ENCODE data around the gene SLC2A6. TPM values are rescaled to one million over a fixed set of nuclear protein-coding genes. Genes with fewer than 3 reads are reported as not detected.

The SLC2A6 gene
- total and polyA plus RNA-seq, 2 of the 8 experiments (the other 6 are each of a cell fraction or from before 2014, with no cell fraction given): 16.6 to 17.8 TPM

- peaks cover 0 to 7% of the 10 kb centered on the region in 2 experiments for H4K20me1 ChIP-seq (replicated peaks in 1 of 2; ENCODE audit: control insufficient read depth in 1 of 2, insufficient read depth in 2 of 2, low read length in 2 of 2)
- peaks cover 0 to 2% (median 0%) of the 10 kb centered on the region in 4 experiments; a peak in 2 of 7 replicates for H3K27me3 ChIP-seq (replicated peaks in 1 of 4; ENCODE audit: control insufficient read depth in 3 of 4, extremely low read depth in 1 of 4, insufficient read depth in 3 of 4, low read length in 3 of 4)
- peak overlapping the region; percentile 70; the same call in 1 of the 2 replicates for H2AK5ac ChIP-seq (ENCODE audit: low read depth, low read length)
- no peak overlapping the region for H3K4me3 ChIP-seq (ENCODE audit: extremely low read depth in 1 of 4, insufficient read depth in 2 of 4, low read depth in 3 of 4, low read length in 4 of 4)
- H4K91ac ChIP-seq (replicated peaks; ENCODE audit: insufficient read length, low read length): no peak overlapping the region
- no peak overlapping the region for H3K23ac ChIP-seq (ENCODE audit: insufficient read length)
- 0 out of 2 replicates have a peak overlapping the region, but pooled peaks have one; percentile 49 for H2BK5ac ChIP-seq (ENCODE audit: low read depth, low read length)
- no peak overlapping the region for H4K5ac ChIP-seq (ENCODE audit: insufficient read length, low read depth, low read length)
- H3K23me2 ChIP-seq (ENCODE audit: low read depth, low read length): peaks cover 10% of the 10 kb centered on the region
- no peak overlapping the region for H3K27ac ChIP-seq (ENCODE audit: low read depth, low read length)
- H3K4me1 ChIP-seq (replicated peaks in 1 of 4; ENCODE audit: control insufficient read depth in 3 of 4, insufficient read depth in 4 of 4, low read length in 3 of 4): peaks cover 0 to 22% (median 14%) of the 10 kb centered on the region in 4 experiments; a peak in 6 of 7 replicates
- POLR2A ChIA-PET (ENCODE audit: partially characterized antibody): no interaction called here
- H3K4me2 ChIP-seq (ENCODE audit: insufficient read depth in 1 of 2, low read depth in 2 of 2, low read length in 2 of 2): no peak overlapping the region
- H3K9me3 ChIP-seq (ENCODE audit: insufficient read depth in 2 of 2, low read depth in 1 of 2, low read length in 1 of 2): peaks cover 0 to 3% of the 10 kb centered on the region in 2 experiments; a peak in 1 of 4 replicates
- no peak overlapping the region for H2AFZ ChIP-seq (ENCODE audit: low read length)
- DNase-seq (ENCODE audit: low read depth in 1 of 2, low spot score in 2 of 2) (no peak), FAIRE-seq (peak; percentile 55)
- no peak overlapping the region for H3K14ac ChIP-seq (ENCODE audit: insufficient read length)
- H3K36me3 ChIP-seq (ENCODE audit: control insufficient read depth in 2 of 4, insufficient read depth in 4 of 4, low read length in 3 of 4): no peaks in the 10 kb centered on the region; a peak in 1 of 8 replicates
- H3K79me1 ChIP-seq (ENCODE audit: low read depth, low read length): no peaks in the 10 kb centered on the region
- H2BK120ac ChIP-seq (replicated peaks; ENCODE audit: low read depth, low read length): peak overlapping the region; percentile 33
- H3K79me2 ChIP-seq (ENCODE audit: control insufficient read depth in 1 of 2, insufficient read depth in 2 of 2, low read length in 2 of 2): no peaks in the 10 kb centered on the region
- H3K56ac ChIP-seq (replicated peaks; ENCODE audit: insufficient read length, low read depth, low read length): no peak overlapping the region
- CTCF ChIA-PET (ENCODE audit: partially characterized antibody): no interaction called here
- H2BK20ac ChIP-seq (ENCODE audit: low read length): no peak overlapping the region
- H4K8ac ChIP-seq (ENCODE audit: extremely low read depth, insufficient read depth, low read length): no peak overlapping the region
- peak overlapping the region; percentile 86; the same call in 1 of the 2 replicates for H2BK12ac ChIP-seq (ENCODE audit: low read depth, low read length)
- H3K4ac ChIP-seq (replicated peaks; ENCODE audit: insufficient read length, low read depth, low read length): no peak overlapping the region
- peak overlapping the region; percentile 48 for H2BK15ac ChIP-seq (ENCODE audit: low read length)
- no peak overlapping the region; the same call in 1 of the 2 replicates for H3K18ac ChIP-seq (ENCODE audit: extremely low read depth, low read length)
- H3K9ac ChIP-seq (replicated peaks in 1 of 4; ENCODE audit: extremely low read depth in 1 of 4, low read depth in 3 of 4, low read length in 3 of 4): no peak overlapping the region
- 82% methylated on average over 10 of the region's 10 CpGs; no CpG with 5 or more reads in 1 of the 2 experiments for WGBS, 2 experiments (ENCODE audit: extremely low coverage in 1 of 2, insufficient coverage in 1 of 2, insufficient read length in 1 of 2, insufficient replicate concordance in 2 of 2, low coverage in 1 of 2, low lambda C conversion rate in 2 of 2, missing lambda C conversion rate in 1 of 2)
- TF ChIP-seq NRF1 (IDR thresholded peaks at IDR 0.05; ENCODE audit: low read depth, low read length) (no peak), TAF7 (optimal IDR thresholded peaks at IDR 0.05; ENCODE audit: borderline replicate concordance, low read depth, low read length) (no peak), EGR1 (IDR thresholded peaks at IDR 0.05; ENCODE audit: borderline replicate concordance, low read depth, low read length) (no peak), RFX5 (IDR thresholded peaks at IDR 0.05; ENCODE audit: borderline replicate concordance, low read depth, low read length) (no peak), SP4 (IDR thresholded peaks at IDR 0.05; ENCODE audit: low read length) (no peak), KDM5A (IDR thresholded peaks at IDR 0.05; ENCODE audit: low read length) (no peak)
These were observed 32.7 kb upstream of the SLC2A6 start for GRCh38 chr9:133511607-133512006.
